HG03342 (cell line): Measurements from ENCODE around the gene PRDM8.

ENCODE experiments used
- ATAC-seq: cut with Tn5 transposase; IDR thresholded peaks from one replicate; pipeline ENCODE4 v1.9.1; 2021; ENCODE audit warnings: mild to moderate bottlenecking, moderate library complexity; ENCODE audit not compliant: unreplicated experiment

PRDM8 gene

DNA sequence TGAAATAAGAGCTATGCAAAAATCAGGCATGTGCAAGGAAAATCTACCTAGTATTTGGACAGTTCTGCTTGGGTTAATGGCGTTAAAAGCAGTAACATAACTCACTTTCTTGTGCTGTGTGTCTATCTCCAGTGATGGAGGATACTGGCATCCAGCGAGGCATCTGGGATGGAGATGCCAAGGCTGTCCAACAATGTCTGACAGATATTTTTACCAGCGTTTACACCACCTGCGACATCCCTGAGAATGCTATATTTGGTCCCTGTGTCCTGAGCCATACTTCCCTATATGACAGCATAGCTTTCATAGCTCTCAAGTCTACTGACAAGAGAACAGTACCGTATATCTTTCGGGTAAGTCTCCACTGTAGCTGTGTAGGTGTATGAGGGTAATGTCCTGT, 2.6 kb downstream of the PRDM8 start:
- ATAC-seq, result no peak

GRCh38 chr4:80201252-80202151, 4.2 kb downstream of the PRDM8 start:
- ATAC-seq, result peak; percentile 5

DNA sequence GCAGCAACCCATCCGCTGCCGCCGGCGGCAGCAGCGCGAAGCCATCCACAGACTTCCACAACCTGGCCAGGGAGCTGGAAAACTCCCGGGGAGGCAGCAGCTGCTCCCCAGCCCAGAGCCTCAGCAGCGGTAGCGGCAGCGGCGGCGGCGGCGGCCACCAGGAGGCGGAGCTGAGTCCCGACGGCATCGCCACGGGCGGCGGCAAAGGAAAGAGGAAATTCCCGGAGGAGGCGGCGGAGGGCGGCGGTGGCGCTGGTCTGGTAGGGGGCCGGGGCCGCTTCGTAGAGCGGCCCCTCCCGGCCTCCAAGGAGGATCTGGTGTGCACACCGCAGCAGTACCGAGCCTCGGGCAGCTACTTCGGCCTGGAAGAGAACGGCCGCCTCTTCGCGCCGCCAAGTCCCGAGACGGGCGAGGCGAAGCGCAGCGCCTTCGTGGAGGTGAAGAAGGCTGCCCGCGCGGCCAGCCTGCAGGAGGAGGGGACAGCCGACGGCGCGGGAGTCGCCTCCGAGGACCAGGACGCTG, 4.9 kb downstream of the PRDM8 start:
- peak; percentile 81 for ATAC-seq

DNA sequence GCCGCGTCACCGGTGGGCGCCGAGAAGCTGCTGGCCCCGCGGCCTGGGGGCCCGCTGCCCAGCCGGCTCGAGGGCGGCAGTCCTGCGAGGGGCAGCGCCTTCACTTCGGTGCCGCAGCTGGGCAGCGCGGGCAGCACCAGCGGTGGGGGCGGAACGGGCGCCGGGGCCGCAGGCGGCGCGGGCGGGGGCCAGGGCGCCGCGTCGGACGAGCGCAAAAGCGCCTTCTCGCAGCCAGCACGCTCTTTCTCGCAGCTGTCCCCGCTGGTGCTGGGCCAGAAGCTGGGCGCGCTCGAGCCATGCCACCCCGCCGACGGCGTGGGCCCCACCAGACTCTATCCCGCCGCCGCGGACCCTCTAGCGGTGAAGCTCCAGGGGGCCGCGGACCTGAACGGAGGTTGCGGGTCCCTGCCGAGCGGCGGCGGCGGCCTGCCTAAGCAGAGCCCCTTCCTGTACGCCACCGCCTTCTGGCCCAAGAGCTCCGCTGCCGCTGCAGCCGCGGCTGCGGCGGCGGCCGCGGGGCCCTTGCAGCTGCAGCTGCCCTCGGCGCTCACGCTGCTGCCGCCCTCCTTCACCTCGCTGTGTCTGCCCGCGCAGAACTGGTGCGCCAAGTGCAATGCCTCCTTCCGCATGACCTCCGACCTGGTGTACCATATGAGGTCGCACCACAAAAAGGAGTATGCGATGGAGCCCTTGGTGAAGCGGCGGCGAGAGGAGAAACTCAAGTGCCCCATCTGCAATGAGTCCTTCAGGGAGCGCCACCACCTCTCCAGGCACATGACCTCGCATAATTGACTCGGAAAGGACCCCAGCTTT, 5.6 kb downstream of the PRDM8 start:
- peak; percentile 57 for ATAC-seq

DNA sequence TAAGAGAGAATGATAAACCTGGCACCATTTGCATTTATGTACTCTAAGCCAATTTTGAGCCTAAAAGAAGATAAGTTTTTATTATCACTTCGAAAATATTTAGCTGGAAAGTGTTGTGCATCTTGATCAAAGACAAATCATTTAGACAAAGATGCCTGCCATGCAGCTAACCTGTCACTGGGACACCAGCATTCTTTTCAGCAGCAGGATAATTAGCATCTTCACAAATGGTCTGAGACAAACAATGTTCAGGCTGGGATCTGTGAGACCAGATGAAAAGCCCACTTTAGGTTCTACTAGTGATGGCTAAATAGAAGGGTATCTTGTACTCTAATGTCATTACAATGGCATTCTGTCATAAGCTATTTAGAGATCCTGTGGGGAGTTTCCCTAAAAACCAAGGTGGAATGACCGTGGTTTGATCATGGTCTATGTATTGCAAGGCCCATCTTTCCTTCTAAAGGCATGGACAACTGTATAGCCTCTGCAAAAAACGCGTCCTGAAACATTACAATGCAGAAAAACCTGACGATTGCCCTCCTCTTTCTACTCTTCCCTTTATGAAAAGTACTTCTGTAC, 7.2 kb downstream of the PRDM8 start:
- ATAC-seq, result no peak

DNA sequence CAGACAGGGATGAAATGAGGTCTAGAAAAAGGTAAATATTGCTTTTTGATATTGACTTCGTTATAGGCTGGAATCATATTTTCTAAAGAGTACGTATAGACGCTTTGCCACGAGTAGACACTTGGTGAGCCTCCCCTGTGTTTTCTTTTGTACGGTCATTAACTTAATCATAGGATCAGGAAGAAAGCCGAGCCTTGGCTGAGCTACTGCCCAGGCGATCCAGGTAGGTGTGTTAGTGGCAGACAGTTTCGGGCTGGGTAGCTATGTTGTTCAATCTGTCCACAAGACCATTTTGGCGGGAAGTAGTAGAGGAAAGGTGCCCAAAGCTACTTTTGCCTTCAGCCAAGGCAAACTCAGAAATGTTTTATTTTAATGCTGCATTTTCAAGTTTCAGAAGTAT, 8.8 kb downstream of the PRDM8 start:
- ATAC-seq, result no peak

- ATAC-seq, result no peak
Measured at GRCh38 chr4:80206521-80207171, 9.3 kb downstream of the PRDM8 start.

- no peak for ATAC-seq
Measured at GRCh38 chr4:80207172-80207583, 9.9 kb downstream of the PRDM8 start.

DNA sequence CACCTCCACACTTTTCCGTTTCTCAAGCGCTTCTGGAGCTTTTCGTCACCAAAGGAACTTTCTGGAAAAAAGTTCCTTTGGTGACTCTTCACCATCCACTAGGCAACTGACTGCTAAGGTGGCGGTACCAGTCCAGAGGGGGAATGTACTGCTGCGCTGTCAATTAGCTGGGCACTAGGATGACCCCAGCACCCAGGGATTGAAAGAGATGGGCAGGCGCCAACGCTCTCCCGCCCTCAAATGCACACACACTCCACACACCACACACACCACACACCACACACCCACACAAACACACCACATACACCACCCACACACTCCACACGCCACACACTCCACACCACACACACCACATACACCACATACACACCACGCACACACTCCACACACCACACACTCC, 10.4 kb downstream of the PRDM8 start:
- ATAC-seq, result no peak

- no peak for ATAC-seq
Measured at GRCh38 chr4:80208610-80209339, 11.5 kb downstream of the PRDM8 start.

DNA sequence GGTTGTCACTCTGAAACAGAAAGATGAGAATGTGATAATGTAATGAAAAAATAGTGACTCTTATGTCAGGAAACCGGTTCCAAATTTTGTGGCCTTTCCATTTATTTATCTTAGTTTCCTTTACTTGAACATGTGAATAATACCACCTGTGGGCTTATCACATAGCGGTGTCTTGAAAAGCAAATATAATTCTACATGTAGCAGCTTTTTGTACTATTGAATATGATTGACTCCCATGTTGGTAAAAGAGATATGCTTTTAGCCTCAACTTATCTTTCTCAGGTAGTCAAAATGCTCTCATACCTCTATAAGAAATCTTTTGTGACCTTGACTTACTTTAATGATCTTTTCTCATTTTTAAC, 12.0 kb downstream of the PRDM8 start:
- no peak for ATAC-seq

GRCh38 chr4:80210549-80210948, 13.2 kb downstream of the PRDM8 start:
- ATAC-seq, result no peak

- no peak for ATAC-seq
Measured at GRCh38 chr4:80213117-80213815, 16.0 kb downstream of the PRDM8 start.

- no peak for ATAC-seq
Measured at GRCh38 chr4:80215449-80216052, 18.2 kb downstream of the PRDM8 start.

DNA sequence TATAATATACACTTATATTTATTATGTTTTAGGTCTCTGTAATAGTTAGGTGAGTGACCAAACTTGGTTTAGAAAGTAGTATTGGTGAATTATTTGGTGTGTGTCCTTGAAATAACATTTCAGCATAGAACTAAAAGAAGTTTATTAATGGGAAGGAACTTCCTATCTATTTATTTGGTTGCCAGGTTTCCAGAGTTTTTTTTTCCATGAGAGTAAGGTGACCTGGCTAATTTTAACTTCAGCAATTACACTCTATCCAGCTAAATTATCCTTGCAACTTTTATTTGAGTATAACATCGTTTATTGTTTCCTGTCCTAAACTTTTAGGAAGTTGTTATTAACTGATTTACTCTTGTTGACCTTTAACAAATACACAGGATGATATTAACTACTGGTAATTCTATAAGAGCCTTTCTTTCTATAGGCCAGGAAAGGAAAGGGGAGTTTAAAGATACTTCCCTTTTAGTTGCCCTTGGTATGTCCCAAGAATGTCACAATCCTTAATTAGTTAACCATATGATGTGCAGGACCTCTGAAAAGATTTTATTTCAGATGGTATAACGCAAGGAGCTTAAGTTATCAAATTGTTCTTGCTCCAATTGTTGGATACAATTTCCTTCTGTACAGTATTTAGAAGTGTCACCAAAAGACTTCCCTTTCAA, 18.9 kb downstream of the PRDM8 start:
- ATAC-seq, result no peak

DNA sequence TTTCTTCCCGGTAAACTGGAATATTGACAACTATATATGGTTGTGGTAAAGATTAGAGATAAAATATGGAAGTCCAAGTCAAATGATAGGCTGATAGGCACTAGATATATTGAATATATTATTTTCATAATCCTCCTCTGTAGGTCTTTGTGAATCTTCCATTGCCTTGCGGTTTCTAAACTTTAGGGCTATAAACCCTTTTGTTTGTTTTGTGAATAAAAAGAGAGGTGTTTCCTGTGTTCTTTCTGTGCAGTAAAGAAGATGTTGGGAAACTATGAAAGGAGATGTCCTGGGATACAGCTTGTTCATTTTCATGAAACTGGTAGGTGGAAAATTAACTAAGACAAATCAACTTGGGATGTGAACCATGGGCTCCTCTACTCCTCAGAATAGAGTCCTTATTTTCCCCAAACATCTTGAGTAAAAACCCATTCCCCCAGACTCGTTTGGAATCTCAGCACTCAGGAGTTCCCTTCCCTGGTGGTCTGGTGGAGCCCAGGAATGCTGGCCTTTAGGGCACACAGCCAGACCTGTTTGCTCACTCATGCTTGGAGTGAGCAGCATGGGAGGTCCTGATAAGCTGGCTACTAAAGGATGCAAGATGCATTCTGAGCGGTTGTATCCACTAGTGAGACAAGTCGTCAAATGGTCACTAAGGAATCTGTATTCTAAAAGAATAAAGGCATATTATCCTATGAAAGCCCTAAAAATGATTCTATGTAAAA, 22.2 kb downstream of the PRDM8 start:
- ATAC-seq, result no peak

GRCh38 chr4:80220711-80221110, 23.4 kb downstream of the PRDM8 start:
- ATAC-seq, result no peak

GRCh38 chr4:80221161-80221560, 23.9 kb downstream of the PRDM8 start:
- ATAC-seq, result no peak
